H1 (cell line): ENCODE measurements around the gene PTPN9. TPM values are rescaled to one million over a fixed set of nuclear protein-coding genes. Genes with fewer than 3 reads are reported as not detected.

Source experiments
- CTCF ChIA-PET: fragments of 300-600 bp; sonication (Branson Sonifier 250); formaldehyde crosslinking; loops from one replicate; lab custom pipeline; 2021; ENCODE audit not compliant: partially characterized antibody; lab: Charles Lee
- POLR2A ChIA-PET: fragments of 300-600 bp; sonication (Branson Sonifier 250); formaldehyde crosslinking; loops from one replicate; lab custom pipeline; 2021; ENCODE audit warnings: inconsistent platforms; ENCODE audit not compliant: partially characterized antibody; lab: Charles Lee
- DNase-seq, 2 experiments: peaks; one replicate each; pipeline versions ENCODE4 v3.0.0 to v3.0.0-alpha.2; 2010 to 2022; ENCODE audit warnings: low spot score in 2 of 2, low read depth in 1 of 2, mixed read lengths in 1 of 2
- FAIRE-seq: peaks from 2 replicates; lab custom pipeline; 2011; peaks lifted over from hg19 to GRCh38; lab: Jason Lieb, UNC
- H2AFZ ChIP-seq: 2 replicates; pipeline ENCODE4 v1.8.1; 2012; ENCODE audit warnings: low read length, inconsistent platforms
- H2AK5ac ChIP-seq: 2 replicates; pipeline ENCODE4 v1.6.1; 2013; ENCODE audit warnings: low read depth, low read length
- H2BK120ac ChIP-seq: replicated peaks from 2 replicates; pipeline ENCODE3; 2013; ENCODE audit warnings: low read depth, low read length, inconsistent platforms
- H2BK12ac ChIP-seq: 2 replicates; pipeline ENCODE4 v1.6.1; 2013; ENCODE audit warnings: low read depth, low read length
- H2BK15ac ChIP-seq: 2 replicates; pipeline ENCODE4 v1.6.1; 2013; ENCODE audit warnings: low read length
- H2BK20ac ChIP-seq: 2 replicates; pipeline ENCODE4 v1.6.1; 2013; ENCODE audit warnings: low read length
- H2BK5ac ChIP-seq: 2 replicates; pipeline ENCODE4 v1.6.1; 2013; ENCODE audit warnings: low read depth, low read length
- H3K14ac ChIP-seq: 2 replicates; pipeline ENCODE4 v1.6.1; 2013; ENCODE audit warnings: inconsistent platforms; ENCODE audit not compliant: insufficient read length
- H3K18ac ChIP-seq: 2 replicates; pipeline ENCODE4 v1.6.1; 2013; ENCODE audit warnings: low read length; ENCODE audit errors: extremely low read depth
- H3K23ac ChIP-seq: 2 replicates; pipeline ENCODE4 v1.6.1; 2013; ENCODE audit warnings: inconsistent platforms; ENCODE audit not compliant: insufficient read length
- H3K23me2 ChIP-seq: 2 replicates; pipeline ENCODE4 v1.6.1; 2013; ENCODE audit warnings: low read depth, low read length
- H3K27ac ChIP-seq: 2 replicates; pipeline ENCODE4 v1.6.1; 2011; ENCODE audit warnings: low read depth, low read length, inconsistent platforms
- H3K27me3 ChIP-seq, 4 experiments: replicated peaks in 1 of 4; 1 replicate in 1 of 4; 2 replicates in 3 of 4; pipeline versions ENCODE4 v1.6.1 to v1.8.1; 2011 to 2013; ENCODE audit warnings: low read length in 3 of 4, mild to moderate bottlenecking in 3 of 4, inconsistent platforms in 2 of 4, mixed read lengths in 2 of 4, moderate library complexity in 1 of 4; ENCODE audit not compliant: control insufficient read depth in 3 of 4, insufficient read depth in 3 of 4; ENCODE audit errors: extremely low read depth in 1 of 4
- H3K36me3 ChIP-seq, 4 experiments: 2 replicates each; pipeline versions ENCODE4 v1.6.1 to v1.8.1; 2011 to 2013; ENCODE audit warnings: mild to moderate bottlenecking in 4 of 4, low read length in 3 of 4, moderate library complexity in 2 of 4, control low read depth in 1 of 4, inconsistent platforms in 1 of 4; ENCODE audit not compliant: insufficient read depth in 4 of 4, control insufficient read depth in 2 of 4
- H3K4ac ChIP-seq: replicated peaks from 2 replicates; pipeline ENCODE3; 2013; ENCODE audit warnings: low read length, low read depth, mixed read lengths, inconsistent platforms; ENCODE audit not compliant: insufficient read length
- H3K4me1 ChIP-seq, 4 experiments: replicated peaks in 1 of 4; 1 replicate in 1 of 4; 2 replicates in 3 of 4; pipeline versions ENCODE4 v1.6.1 to v1.8.1; 2011 to 2013; ENCODE audit warnings: low read length in 3 of 4, inconsistent platforms in 2 of 4, mixed read lengths in 1 of 4; ENCODE audit not compliant: insufficient read depth in 4 of 4, control insufficient read depth in 3 of 4
- H3K4me2 ChIP-seq, 2 experiments: 2 replicates each; pipeline versions ENCODE4 v1.6.1 to v1.8.1; 2011 to 2013; ENCODE audit warnings: low read depth in 2 of 2, low read length in 2 of 2, control low read depth in 1 of 2, inconsistent platforms in 1 of 2, mild to moderate bottlenecking in 1 of 2; ENCODE audit not compliant: insufficient read depth in 1 of 2
- H3K4me3 ChIP-seq, 4 experiments: fragments of 200-600, 300-600 bp in 1 of 4; sonication (generic), shearing (Covaris generic), sonication (Bioruptor Twin) in 1 of 4; 2 replicates each; pipeline versions ENCODE4 v1.5.1 to v1.8.1; 2011 to 2016; ENCODE audit warnings: low read length in 4 of 4, low read depth in 3 of 4, control low read depth in 2 of 4, inconsistent platforms in 2 of 4, mild to moderate bottlenecking in 2 of 4, mixed read lengths in 1 of 4, moderate library complexity in 1 of 4; ENCODE audit not compliant: insufficient read depth in 2 of 4; ENCODE audit errors: extremely low read depth in 1 of 4
- H3K56ac ChIP-seq: replicated peaks from 2 replicates; pipeline ENCODE3; 2013; ENCODE audit warnings: low read depth, mild to moderate bottlenecking, mixed read lengths, low read length, inconsistent platforms; ENCODE audit not compliant: insufficient read length
- H3K79me1 ChIP-seq: 2 replicates; pipeline ENCODE4 v1.6.1; 2013; ENCODE audit warnings: low read depth, low read length, control low read depth
- H3K79me2 ChIP-seq, 2 experiments: 2 replicates each; pipeline versions ENCODE4 v1.6.1 to v1.8.1; 2012 to 2013; ENCODE audit warnings: low read length in 2 of 2, mild to moderate bottlenecking in 2 of 2, inconsistent platforms in 1 of 2; ENCODE audit not compliant: insufficient read depth in 2 of 2, control insufficient read depth in 1 of 2
- H3K9ac ChIP-seq, 4 experiments: replicated peaks in 1 of 4; 1 replicate in 1 of 4; 2 replicates in 3 of 4; pipeline versions ENCODE4 v1.6.1 to v1.8.1; 2011 to 2013; ENCODE audit warnings: low read depth in 3 of 4, low read length in 3 of 4, control low read depth in 2 of 4, mild to moderate bottlenecking in 2 of 4, moderate library complexity in 2 of 4, inconsistent platforms in 1 of 4; ENCODE audit errors: extremely low read depth in 1 of 4
- H3K9me3 ChIP-seq, 2 experiments: 2 replicates each; pipeline versions ENCODE4 v1.6.1 to v1.8.1; 2012 to 2013; ENCODE audit warnings: mild to moderate bottlenecking in 2 of 2, moderate library complexity in 2 of 2, control low read depth in 1 of 2, inconsistent platforms in 1 of 2, low read depth in 1 of 2, low read length in 1 of 2, mixed read lengths in 1 of 2; ENCODE audit not compliant: insufficient read depth in 2 of 2
- H4K20me1 ChIP-seq, 2 experiments: replicated peaks in 1 of 2; 2 replicates each; pipeline versions ENCODE3 to v1.8.1; 2011 to 2013; ENCODE audit warnings: inconsistent platforms in 2 of 2, low read length in 2 of 2, mild to moderate bottlenecking in 1 of 2; ENCODE audit not compliant: insufficient read depth in 2 of 2, control insufficient read depth in 1 of 2
- H4K5ac ChIP-seq: 2 replicates; pipeline ENCODE4 v1.6.1; 2013; ENCODE audit warnings: low read length, low read depth, mixed read lengths, inconsistent platforms; ENCODE audit not compliant: insufficient read length
- H4K8ac ChIP-seq: 2 replicates; pipeline ENCODE4 v1.8.0; 2013; ENCODE audit warnings: mild to moderate bottlenecking, moderate library complexity, low read length, inconsistent platforms; ENCODE audit not compliant: insufficient read depth; ENCODE audit errors: extremely low read depth
- H4K91ac ChIP-seq: replicated peaks from 2 replicates; pipeline ENCODE3; 2013; ENCODE audit warnings: low read length, mixed read lengths, inconsistent platforms; ENCODE audit not compliant: insufficient read length
- ASH2L ChIP-seq: fragments of 200-600, 300-600 bp; sonication (generic); IDR thresholded peaks from one replicate; pipeline ENCODE4 v1.7.1; 2017; ENCODE audit warnings: low read length
- EZH2 ChIP-seq: fragments of 200-600 bp; sonication (generic); IDR thresholded peaks from 2 replicates; pipeline ENCODE4 v1.7.1; 2012; ENCODE audit warnings: low read depth, mild to moderate bottlenecking, moderate library complexity, low read length, inconsistent platforms; ENCODE audit not compliant: severe bottlenecking
- GTF2F1 ChIP-seq: IDR thresholded peaks from 2 replicates; pipeline ENCODE4 v1.6.1; 2012; ENCODE audit warnings: low read depth, low read length, improper control_type of control experiment, borderline replicate concordance
- NANOG ChIP-seq: IDR thresholded peaks from 2 replicates; pipeline ENCODE4 v1.6.1; 2011; ENCODE audit warnings: low read length, low read depth, mild to moderate bottlenecking, inconsistent platforms; ENCODE audit not compliant: insufficient read depth, poor library complexity, severe bottlenecking
- PHF8 ChIP-seq: fragments of 200-600 bp; sonication (generic); conservative IDR thresholded peaks from 2 replicates; pipeline ENCODE4 v1.7.1; 2012; ENCODE audit warnings: low read depth, mild to moderate bottlenecking, inconsistent platforms, low read length, moderate library complexity
- POLR2A ChIP-seq, 2 experiments: IDR thresholded peaks; 1 replicate in 1 of 2; 2 replicates in 1 of 2; pipeline ENCODE4 v1.6.1; 2011; ENCODE audit warnings: low read depth in 2 of 2, low read length in 2 of 2, mild to moderate bottlenecking in 2 of 2; ENCODE audit errors: control extremely low read depth in 1 of 2
- SIN3A ChIP-seq, 2 experiments: IDR thresholded peaks in 1 of 2; conservative IDR thresholded peaks in 1 of 2; 2 replicates each; pipeline ENCODE4 v1.6.1; 2011 to 2012; ENCODE audit warnings: low read length in 2 of 2, improper control_type of control experiment in 1 of 2, low read depth in 1 of 2, mild to moderate bottlenecking in 1 of 2
- SRF ChIP-seq: IDR thresholded peaks from 2 replicates; pipeline ENCODE4 v1.6.1; 2011; ENCODE audit warnings: mild to moderate bottlenecking, low read depth, low read length, moderate library complexity
- WGBS, 2 experiments: shearing (Covaris generic) in 1 of 2; methylation state at CpG; one replicate each; pipeline versions ENCODE4 v1.1.6 to v1.1.7; 2013 to 2015; ENCODE audit warnings: low lambda C conversion rate in 2 of 2, mixed read lengths in 2 of 2, inconsistent platforms in 1 of 2, low coverage in 1 of 2, missing lambda C conversion rate in 1 of 2; ENCODE audit not compliant: insufficient replicate concordance in 2 of 2, insufficient coverage in 1 of 2, insufficient read length in 1 of 2; ENCODE audit errors: extremely low coverage in 1 of 2, missing lambda C conversion rate in 1 of 2; 5-methylcytosine and 5-hydroxymethylcytosine counted together
- polyA plus RNA-seq, 7 experiments: library from polyadenylated mRNA; depleted of rRNA in 3 of 7; stranded (reverse) in 5 of 7; unstranded in 2 of 7; fragments of >200 nt in 5 of 7; fragments of 200-250 nt in 2 of 7; gene quantifications; 1 replicate in 5 of 7; 2 replicates in 1 of 7; 4 replicates in 1 of 7; pipeline versions ENCODE4 v1.2.1 to v1.2.3, GENCODE V29; 2011 to 2013; ENCODE audit warnings: missing spikeins in 2 of 7, mixed read lengths in 2 of 7
- total RNA-seq: library from RNA; stranded (reverse); fragmentation: NEBNext Ultra II Directional; extraction: Animal tissue kit (Norgen Biotek cat#: 25700); gene quantifications from 2 replicates; pipeline ENCODE4 v1.2.1, GENCODE V29; 2021
- TF ChIP-seq, protein P1 (sequence below): IDR thresholded peaks from 2 replicates; pipeline ENCODE4 v1.6.1; 2012; ENCODE audit warnings: inconsistent platforms
- TF ChIP-seq, protein P2 (sequence below): IDR thresholded peaks from 2 replicates; pipeline ENCODE4 v1.6.1; 2012; ENCODE audit warnings: low read length, inconsistent platforms

The PTPN9 gene
- total and polyA plus RNA-seq, 2 of the 8 experiments (the other 6 are each of a cell fraction or from before 2014, with no cell fraction given), result 46.6 to 57.4 TPM

- POLR2A ChIA-PET, result interaction anchor here (0.5 to 2.0 kb wide), 4 partner anchors 9 to 285 kb away, joined by 3 to 6 read pairs (median 4); partner anchors contain the start of genes COMMD4 and IMP3
- CTCF ChIA-PET, result interaction anchor here (0.6 to 2.8 kb wide), 10 partner anchors 12 to 152 kb away, joined by 3 to 13 read pairs (median 4); no protein-coding TSS in a partner anchor
- no peak overlapping the region for H3K9ac ChIP-seq
- no peak overlapping the region for H3K14ac ChIP-seq
- H2BK12ac ChIP-seq, result no peak overlapping the region
- H3K79me1 ChIP-seq, result no peaks in the 10 kb centered on the region; the same call in 1 of the 2 replicates
- no peak overlapping the region for H2AFZ ChIP-seq
- H2AK5ac ChIP-seq, result no peak overlapping the region
- no peaks in the 10 kb centered on the region for H3K27me3 ChIP-seq
- H4K91ac ChIP-seq, result no peak overlapping the region
- no peak overlapping the region for H2BK120ac ChIP-seq
- FAIRE-seq (no peak), DNase-seq (no peak)
- peaks cover 1% of the 10 kb centered on the region for H3K23me2 ChIP-seq
- no peaks in the 10 kb centered on the region for H3K9me3 ChIP-seq
- H3K36me3 ChIP-seq, result peaks cover 6 to 27% (median 16%) of the 10 kb centered on the region in 4 experiments
- H4K20me1 ChIP-seq, result no peaks in the 10 kb centered on the region
- H3K56ac ChIP-seq, result no peak overlapping the region
- H3K27ac ChIP-seq, result no peak overlapping the region
- no peaks in the 10 kb centered on the region for H3K4me1 ChIP-seq
- no peak overlapping the region for H3K23ac ChIP-seq
- 75% methylated on average over 4 of the region's 4 CpGs; no CpG with 5 or more reads in 1 of the 2 experiments for WGBS, 2 experiments
- no peak overlapping the region for H3K18ac ChIP-seq
- H4K8ac ChIP-seq, result no peak overlapping the region
- H2BK15ac ChIP-seq, result no peak overlapping the region
- no peak overlapping the region for H2BK5ac ChIP-seq
- H3K4me3 ChIP-seq, result no peak overlapping the region
- H2BK20ac ChIP-seq, result no peak overlapping the region
- no peak overlapping the region for H3K4ac ChIP-seq
- H3K79me2 ChIP-seq, result no peaks in the 10 kb centered on the region
- no peak overlapping the region for H3K4me2 ChIP-seq
- H4K5ac ChIP-seq, result no peak overlapping the region
- no peak for TF ChIP-seq PHF8
- TF ChIP-seq GTF2F1, result no peak
- no peak for TF ChIP-seq SRF
- TF ChIP-seq, protein P1, sequence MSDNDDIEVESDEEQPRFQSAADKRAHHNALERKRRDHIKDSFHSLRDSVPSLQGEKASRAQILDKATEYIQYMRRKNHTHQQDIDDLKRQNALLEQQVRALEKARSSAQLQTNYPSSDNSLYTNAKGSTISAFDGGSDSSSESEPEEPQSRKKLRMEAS, result no peak
- TF ChIP-seq POLR2A (IDR thresholded peaks at IDR 0.05; ENCODE audit: control extremely low read depth in 1 of 2, low read depth in 2 of 2, low read length in 2 of 2), result no peak
- TF ChIP-seq, protein P2, sequence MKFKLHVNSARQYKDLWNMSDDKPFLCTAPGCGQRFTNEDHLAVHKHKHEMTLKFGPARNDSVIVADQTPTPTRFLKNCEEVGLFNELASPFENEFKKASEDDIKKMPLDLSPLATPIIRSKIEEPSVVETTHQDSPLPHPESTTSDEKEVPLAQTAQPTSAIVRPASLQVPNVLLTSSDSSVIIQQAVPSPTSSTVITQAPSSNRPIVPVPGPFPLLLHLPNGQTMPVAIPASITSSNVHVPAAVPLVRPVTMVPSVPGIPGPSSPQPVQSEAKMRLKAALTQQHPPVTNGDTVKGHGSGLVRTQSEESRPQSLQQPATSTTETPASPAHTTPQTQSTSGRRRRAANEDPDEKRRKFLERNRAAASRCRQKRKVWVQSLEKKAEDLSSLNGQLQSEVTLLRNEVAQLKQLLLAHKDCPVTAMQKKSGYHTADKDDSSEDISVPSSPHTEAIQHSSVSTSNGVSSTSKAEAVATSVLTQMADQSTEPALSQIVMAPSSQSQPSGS, result no peak
- TF ChIP-seq SIN3A (conservative IDR thresholded peaks at IDR 0.05 in 1 of 2, IDR thresholded peaks at IDR 0.05 in 1 of 2; ENCODE audit: low read depth in 1 of 2, low read length in 2 of 2), result no peak
- TF ChIP-seq ASH2L, result no peak
- no peak for TF ChIP-seq NANOG
- no peak for TF ChIP-seq EZH2
These were observed 41.1 kb upstream of the PTPN9 start for GRCh38 chr15:75620058-75620820.
